Activated effector memory CD4-positive, alpha-beta T cell treated with anti-CD3 and anti-CD28 coated beads, Interleukin-2, amount 50 U/mL, for 16 hours (primary cell): Measurements from ENCODE around the gene TXNRD2.

Experiments
- DNase-seq: peaks from one replicate; pipeline ENCODE4 v3.0.0-alpha.2; 2020

Gene TXNRD2

GRCh38 chr22:19979712-19980493, 38.3 kb upstream of the TXNRD2 start:
- no peak for DNase-seq

- no peak for DNase-seq
Observed at GRCh38 chr22:19978748-19979147, 37.1 kb upstream of the TXNRD2 start.

GRCh38 chr22:19977296-19978243, 36.0 kb upstream of the TXNRD2 start:
- DNase-seq, result no peak

- DNase-seq, result no peak
Observed at GRCh38 chr22:19976671-19977070, 35.1 kb upstream of the TXNRD2 start.

- DNase-seq, result no peak
Observed at GRCh38 chr22:19975707-19976035, 34.1 kb upstream of the TXNRD2 start.

- no peak for DNase-seq
Observed at GRCh38 chr22:19974935-19975706, 33.5 kb upstream of the TXNRD2 start.

- no peak for DNase-seq
Observed at GRCh38 chr22:19974268-19974861, 32.7 kb upstream of the TXNRD2 start.

GRCh38 chr22:19973551-19974267, 32.1 kb upstream of the TXNRD2 start:
- no peak for DNase-seq

GRCh38 chr22:19972652-19973550, 31.3 kb upstream of the TXNRD2 start:
- no peak for DNase-seq

GRCh38 chr22:19972251-19972650, 30.6 kb upstream of the TXNRD2 start:
- DNase-seq, result no peak

GRCh38 chr22:19971276-19972124, 29.9 kb upstream of the TXNRD2 start:
- DNase-seq, result no peak

- peak; percentile 92 for DNase-seq
Observed at GRCh38 chr22:19970479-19971275, 29.1 kb upstream of the TXNRD2 start.

- DNase-seq, result no peak
Observed at GRCh38 chr22:19970031-19970478, 28.4 kb upstream of the TXNRD2 start.

GRCh38 chr22:19969141-19969928, 27.7 kb upstream of the TXNRD2 start:
- DNase-seq, result no peak

GRCh38 chr22:19968450-19968891, 26.9 kb upstream of the TXNRD2 start:
- DNase-seq, result no peak

- no peak for DNase-seq
Observed at GRCh38 chr22:19967850-19968449, 26.3 kb upstream of the TXNRD2 start.

GRCh38 chr22:19966908-19967750, 25.5 kb upstream of the TXNRD2 start:
- DNase-seq, result no peak
